Measurements from ENCODE around the gene WNK1. TPM values are rescaled to one million over a fixed set of nuclear protein-coding genes. Genes with fewer than 3 reads are reported as not detected.
A peak's percentile ranks its signal among the peaks of the same experiment; 100 is the strongest.

The WNK1 gene
- total RNA-seq, 1 donor from 2014 or later: 215 TPM

DNA sequence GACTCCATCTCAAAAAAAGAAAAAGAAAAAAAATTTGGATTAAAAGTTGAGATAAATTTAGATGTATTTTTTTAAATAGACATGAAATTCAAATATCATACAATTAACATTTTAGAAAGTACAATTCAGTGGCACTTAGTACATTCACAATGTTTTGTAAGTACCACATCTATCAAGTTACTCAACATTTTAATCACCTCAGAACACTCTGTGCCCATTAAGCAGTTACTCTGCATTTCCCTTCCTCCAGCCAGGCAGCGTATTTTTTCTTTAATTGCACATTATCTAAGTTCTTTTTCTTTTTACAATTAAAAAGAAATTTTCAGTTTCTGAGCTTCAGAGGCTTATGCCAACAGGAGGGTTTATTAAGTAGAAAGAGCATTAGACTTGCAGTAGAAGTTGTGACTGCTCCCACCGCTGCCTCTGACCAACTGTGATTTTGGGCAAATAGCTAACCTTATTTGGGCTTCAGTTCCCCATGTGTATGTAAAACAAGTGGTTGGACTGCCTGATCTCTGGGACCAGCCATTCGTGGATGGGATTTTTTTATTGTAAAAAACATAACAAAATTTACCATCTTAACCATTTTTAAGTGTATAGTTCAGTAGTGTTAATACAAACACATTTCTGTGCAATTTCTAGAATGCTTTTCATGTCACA is 65.7 kb downstream of the WNK1 start:
- Histone ChIP-seq H3K4me1 (peaks cover 16% of the 10 kb centered on the region), H3K27me3 (no peaks in the 10 kb centered on the region), H3K4me3 (no peak overlapping the region), H3K36me3 (peaks cover 21% of the 10 kb centered on the region), H3K27ac (no peak overlapping the region), H3K9me3 (no peaks in the 10 kb centered on the region)
- TF ChIP-seq, protein P1, sequence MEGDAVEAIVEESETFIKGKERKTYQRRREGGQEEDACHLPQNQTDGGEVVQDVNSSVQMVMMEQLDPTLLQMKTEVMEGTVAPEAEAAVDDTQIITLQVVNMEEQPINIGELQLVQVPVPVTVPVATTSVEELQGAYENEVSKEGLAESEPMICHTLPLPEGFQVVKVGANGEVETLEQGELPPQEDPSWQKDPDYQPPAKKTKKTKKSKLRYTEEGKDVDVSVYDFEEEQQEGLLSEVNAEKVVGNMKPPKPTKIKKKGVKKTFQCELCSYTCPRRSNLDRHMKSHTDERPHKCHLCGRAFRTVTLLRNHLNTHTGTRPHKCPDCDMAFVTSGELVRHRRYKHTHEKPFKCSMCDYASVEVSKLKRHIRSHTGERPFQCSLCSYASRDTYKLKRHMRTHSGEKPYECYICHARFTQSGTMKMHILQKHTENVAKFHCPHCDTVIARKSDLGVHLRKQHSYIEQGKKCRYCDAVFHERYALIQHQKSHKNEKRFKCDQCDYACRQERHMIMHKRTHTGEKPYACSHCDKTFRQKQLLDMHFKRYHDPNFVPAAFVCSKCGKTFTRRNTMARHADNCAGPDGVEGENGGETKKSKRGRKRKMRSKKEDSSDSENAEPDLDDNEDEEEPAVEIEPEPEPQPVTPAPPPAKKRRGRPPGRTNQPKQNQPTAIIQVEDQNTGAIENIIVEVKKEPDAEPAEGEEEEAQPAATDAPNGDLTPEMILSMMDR (IDR thresholded peaks at IDR 0.05): no peak
- intact Hi-C loops (cut with DNase I): no loop called here
- ATAC-seq (no peak), DNase-seq (no peak)

DNA sequence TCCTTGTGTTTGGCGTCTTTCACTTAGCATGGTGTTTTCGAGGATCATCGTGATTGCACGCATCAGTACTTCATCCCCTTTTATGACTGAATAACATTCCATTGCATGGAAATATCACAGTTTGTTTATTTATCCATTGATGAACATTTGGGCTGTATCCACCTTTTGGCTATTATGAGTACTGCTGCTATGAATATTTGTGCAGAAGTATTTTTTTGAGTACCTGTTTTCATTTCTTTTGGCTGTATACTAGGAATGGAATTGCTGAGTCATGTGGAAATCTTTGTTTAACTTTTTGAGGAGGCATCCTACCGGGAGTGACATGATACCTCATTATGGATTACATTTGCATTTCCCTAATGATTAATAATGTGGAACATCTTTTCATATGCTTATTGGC is 66.4 kb downstream of the WNK1 start:
- H3K27ac ChIP-seq: no peak overlapping the region
- no peak overlapping the region for H3K4me3 ChIP-seq
- intact Hi-C loops (cut with DNase I): no loop called here
- peaks cover 21% of the 10 kb centered on the region for H3K36me3 ChIP-seq
- H3K27me3 ChIP-seq: no peaks in the 10 kb centered on the region
- ATAC-seq (no peak), DNase-seq (no peak)
- H3K9me3 ChIP-seq: no peaks in the 10 kb centered on the region
- TF ChIP-seq, protein P1 (IDR thresholded peaks at IDR 0.05): peak; percentile 20
- H3K4me1 ChIP-seq: peaks cover 16% of the 10 kb centered on the region

DNA sequence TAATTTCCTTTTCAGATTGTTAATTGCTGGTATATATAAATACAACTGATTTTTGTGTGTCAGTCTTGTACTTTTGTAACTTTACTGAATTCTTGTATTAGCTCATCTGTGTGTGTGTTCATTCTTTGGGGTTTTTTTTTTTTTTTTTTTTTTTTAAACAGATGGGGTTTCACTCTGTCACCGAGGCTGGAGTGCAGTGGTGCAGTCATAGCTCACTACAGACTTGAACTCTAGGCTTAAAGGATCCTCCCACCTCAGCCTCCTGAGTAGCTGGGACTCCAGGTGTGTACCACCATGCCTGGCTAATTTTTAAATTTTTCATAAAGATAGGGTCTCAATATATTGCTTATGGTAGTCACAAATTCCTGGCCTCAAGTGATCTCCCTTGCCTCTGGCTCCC is 68.0 kb downstream of the WNK1 start:
- no peak overlapping the region for H3K4me3 ChIP-seq
- H3K36me3 ChIP-seq: peaks cover 10% of the 10 kb centered on the region
- no peaks in the 10 kb centered on the region for H3K27me3 ChIP-seq
- no peak for DNase-seq
- no peaks in the 10 kb centered on the region for H3K9me3 ChIP-seq
- no peak overlapping the region for H3K27ac ChIP-seq
- peaks cover 16% of the 10 kb centered on the region for H3K4me1 ChIP-seq
- intact Hi-C loops (cut with DNase I): no loop called here
- TF ChIP-seq, protein P1 (IDR thresholded peaks at IDR 0.05): no peak
- ATAC-seq: no peak

DNA sequence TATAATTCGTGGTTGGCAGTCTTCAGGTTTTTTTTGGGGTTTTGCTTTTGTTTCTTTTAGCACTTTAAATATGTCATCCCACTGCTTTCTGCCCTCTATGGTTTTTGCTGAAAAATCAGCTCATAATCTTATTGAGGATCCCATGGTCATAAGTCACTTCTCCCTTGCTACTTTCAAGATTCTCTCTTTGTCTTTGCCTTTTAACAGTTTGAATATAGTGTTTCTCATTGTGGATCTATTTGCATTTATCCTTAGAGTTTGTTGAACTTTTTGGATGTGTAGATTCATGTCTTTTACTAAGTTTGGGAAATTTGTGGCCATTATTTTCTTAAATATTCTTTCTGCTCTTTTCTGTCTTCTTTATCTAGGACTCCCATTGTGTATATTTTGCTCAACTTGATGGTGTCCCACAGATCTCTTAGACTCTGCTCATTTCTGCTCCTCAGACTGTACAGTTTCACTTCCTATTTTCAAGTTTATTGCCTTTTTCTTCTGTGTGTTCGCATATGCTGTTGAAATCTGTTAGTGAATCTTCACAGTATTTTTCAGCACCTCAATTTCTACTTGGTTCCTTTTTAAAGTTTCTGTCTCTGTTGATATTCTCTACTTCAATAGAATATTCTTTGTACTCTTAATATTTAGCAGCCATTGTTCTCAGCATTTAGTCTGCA is 70.8 kb downstream of the WNK1 start:
- peaks cover 10% of the 10 kb centered on the region for H3K4me1 ChIP-seq
- H3K4me3 ChIP-seq: no peak overlapping the region
- H3K27me3 ChIP-seq: no peaks in the 10 kb centered on the region
- ATAC-seq (peak; percentile 78), DNase-seq (no peak)
- intact Hi-C loops (cut with DNase I): no loop called here
- TF ChIP-seq, protein P1 (IDR thresholded peaks at IDR 0.05): no peak
- no peaks in the 10 kb centered on the region for H3K9me3 ChIP-seq
- H3K27ac ChIP-seq: no peak overlapping the region
- peaks cover 13% of the 10 kb centered on the region for H3K36me3 ChIP-seq

DNA sequence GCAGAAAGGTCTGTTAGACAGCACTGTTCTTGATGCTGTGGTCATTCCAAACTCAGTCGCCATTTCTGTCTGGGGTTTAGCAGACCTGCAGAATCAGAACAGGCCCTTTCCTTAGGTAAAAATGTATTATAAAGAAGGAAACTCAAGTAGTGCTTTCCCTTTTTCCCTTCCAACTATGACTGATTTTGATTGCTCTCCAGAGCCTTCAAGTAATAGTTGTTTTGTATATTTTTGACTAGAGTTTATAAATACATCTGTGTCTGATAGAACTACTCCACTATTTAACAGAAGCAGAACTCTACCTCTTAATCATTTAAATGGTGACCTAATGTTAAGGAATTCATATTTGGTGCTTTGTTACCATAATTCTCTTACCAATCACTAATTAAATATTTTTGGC is 74.0 kb downstream of the WNK1 start:
- DNase-seq (no peak), ATAC-seq (no peak)
- Histone ChIP-seq H3K4me1 (peaks cover 4% of the 10 kb centered on the region), H3K36me3 (peaks cover 42% of the 10 kb centered on the region), H3K27ac (no peak overlapping the region), H3K4me3 (no peak overlapping the region), H3K27me3 (no peaks in the 10 kb centered on the region), H3K9me3 (no peaks in the 10 kb centered on the region)
- TF ChIP-seq, protein P1 (IDR thresholded peaks at IDR 0.05): no peak
- intact Hi-C loops (cut with DNase I): no loop called here

Measured in upper lobe of right lung (tissue), 1 donor.